ENCODE measurements around the gene GMCL1.

The GMCL1 gene

GRCh38 chr2:69923116-69923515, 93.7 kb downstream of the GMCL1 start:
- H3K4me3 ChIP-seq (replicated peaks; ENCODE audit: low read depth, low read length), result no peak overlapping the region
- TF ChIP-seq CTCF (IDR thresholded peaks at IDR 0.05; ENCODE audit: low read depth, low read length, missing control alignments), result no peak
- DNase-seq (ENCODE audit: extremely low read depth, low read depth), result no peak

GRCh38 chr2:69926849-69927515, 97.5 kb downstream of the GMCL1 start:
- H3K4me3 ChIP-seq (replicated peaks; ENCODE audit: low read depth, low read length), result no peak overlapping the region
- TF ChIP-seq CTCF (IDR thresholded peaks at IDR 0.05; ENCODE audit: low read depth, low read length, missing control alignments), result no peak
- DNase-seq (ENCODE audit: extremely low read depth, low read depth), result no peak

Measured in HFF-Myc (cell line).